IMR-90 (cell line): ENCODE measurements around the gene SERP2.

Source experiments
- CEBPB ChIP-seq: IDR thresholded peaks from 2 replicates; pipeline ENCODE4 v1.6.1; 2012; ENCODE audit warnings: low read depth, low read length, improper control_type of control experiment
- CTCF ChIP-seq: conservative IDR thresholded peaks from 2 replicates; pipeline ENCODE4 v1.5.1; 2012; ENCODE audit warnings: mild to moderate bottlenecking, low read depth, low read length, improper control_type of control experiment
- POLR2A ChIP-seq: IDR thresholded peaks from 2 replicates; pipeline ENCODE4 v1.6.1; 2012; ENCODE audit warnings: mild to moderate bottlenecking, low read depth, low read length
- SMC3 ChIP-seq: fragments of 150-350 bp; IDR thresholded peaks from 2 replicates; pipeline ENCODE4 v1.6.1; 2016; ENCODE audit warnings: low read depth, mild to moderate bottlenecking, antibody characterized with exemption, low read length, moderate library complexity

- TF ChIP-seq CTCF, result no peak
- TF ChIP-seq POLR2A, result no peak
- no peak for TF ChIP-seq SMC3
- no peak for TF ChIP-seq CEBPB
Observed at GRCh38 chr13:44389060-44389666, 15.5 kb downstream of the SERP2 start.
